ENCODE measurements around the gene CADPS. TPM values are rescaled to one million over a fixed set of nuclear protein-coding genes. Genes with fewer than 3 reads are reported as not detected.

CADPS gene
- total RNA-seq, 1 experiment from 2014 or later = not detected

DNA sequence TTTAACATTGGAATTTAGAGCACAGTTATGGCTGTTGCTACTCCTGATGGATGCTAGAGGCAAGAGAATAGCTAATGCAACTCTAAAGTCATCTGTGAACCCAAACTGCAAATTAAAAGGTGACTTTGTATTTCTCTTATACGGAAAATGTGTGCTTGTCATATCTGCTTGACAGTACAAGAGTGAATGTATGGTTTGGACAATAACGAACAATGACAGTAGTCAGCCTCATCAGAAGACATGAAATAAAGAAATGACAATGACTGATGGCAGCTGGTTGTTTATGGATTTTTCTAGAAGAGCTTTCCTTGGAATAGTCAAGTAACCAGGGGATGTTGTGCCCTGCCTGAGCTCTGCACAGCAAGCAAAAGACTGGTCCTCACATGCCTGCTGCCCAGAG lies 333.0 kb downstream of the CADPS start:
- Mint-ChIP-seq H3K27me3 (ENCODE audit: unreplicated experiment) (no peaks in the 10 kb centered on the region), H3K27ac (ENCODE audit: unreplicated experiment) (no peak overlapping the region), H3K36me3 (ENCODE audit: insufficient read depth, unreplicated experiment) (no peaks in the 10 kb centered on the region), H3K4me1 (ENCODE audit: low read depth, unreplicated experiment) (no peaks in the 10 kb centered on the region), H3K9me3 (ENCODE audit: low read depth, unreplicated experiment) (no peaks in the 10 kb centered on the region), H3K4me3 (ENCODE audit: low read depth, unreplicated experiment) (no peak overlapping the region)
- no peak for DNase-seq
- TF ChIP-seq, protein P1, sequence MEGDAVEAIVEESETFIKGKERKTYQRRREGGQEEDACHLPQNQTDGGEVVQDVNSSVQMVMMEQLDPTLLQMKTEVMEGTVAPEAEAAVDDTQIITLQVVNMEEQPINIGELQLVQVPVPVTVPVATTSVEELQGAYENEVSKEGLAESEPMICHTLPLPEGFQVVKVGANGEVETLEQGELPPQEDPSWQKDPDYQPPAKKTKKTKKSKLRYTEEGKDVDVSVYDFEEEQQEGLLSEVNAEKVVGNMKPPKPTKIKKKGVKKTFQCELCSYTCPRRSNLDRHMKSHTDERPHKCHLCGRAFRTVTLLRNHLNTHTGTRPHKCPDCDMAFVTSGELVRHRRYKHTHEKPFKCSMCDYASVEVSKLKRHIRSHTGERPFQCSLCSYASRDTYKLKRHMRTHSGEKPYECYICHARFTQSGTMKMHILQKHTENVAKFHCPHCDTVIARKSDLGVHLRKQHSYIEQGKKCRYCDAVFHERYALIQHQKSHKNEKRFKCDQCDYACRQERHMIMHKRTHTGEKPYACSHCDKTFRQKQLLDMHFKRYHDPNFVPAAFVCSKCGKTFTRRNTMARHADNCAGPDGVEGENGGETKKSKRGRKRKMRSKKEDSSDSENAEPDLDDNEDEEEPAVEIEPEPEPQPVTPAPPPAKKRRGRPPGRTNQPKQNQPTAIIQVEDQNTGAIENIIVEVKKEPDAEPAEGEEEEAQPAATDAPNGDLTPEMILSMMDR (IDR thresholded peaks at IDR 0.05; ENCODE audit: unreplicated experiment) = no peak
- CTCF ChIA-PET = no interaction called here
- intact Hi-C loops (cut with micrococcal nuclease; ENCODE audit: unreplicated experiment) = no loop called here
- no TSS peak for BruUV-seq (replicated peaks)

DNA sequence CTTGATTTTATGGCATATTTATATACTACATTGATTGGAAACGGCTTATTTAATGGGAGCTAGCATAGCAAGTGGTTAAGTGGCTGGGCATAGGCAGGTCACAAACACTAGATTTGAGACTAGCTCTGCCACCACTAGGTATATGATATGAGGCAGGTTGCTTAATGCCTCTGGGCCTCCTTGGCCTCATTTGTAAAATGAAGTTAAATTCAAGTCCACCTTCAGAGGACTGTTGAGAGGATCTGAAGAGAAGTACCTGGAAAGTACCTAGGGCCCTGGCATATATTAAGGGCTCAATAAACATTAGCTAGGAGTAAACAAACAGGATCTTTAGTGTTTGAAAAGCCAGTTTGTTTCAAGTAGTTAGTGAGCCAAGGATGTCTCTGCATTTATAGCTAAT lies 335.5 kb downstream of the CADPS start:
- no peak overlapping the region for H3K27ac Mint-ChIP-seq (ENCODE audit: unreplicated experiment)
- no peaks in the 10 kb centered on the region for H3K9me3 Mint-ChIP-seq (ENCODE audit: low read depth, unreplicated experiment)
- H3K4me3 Mint-ChIP-seq (ENCODE audit: low read depth, unreplicated experiment) = no peak overlapping the region
- H3K27me3 Mint-ChIP-seq (ENCODE audit: unreplicated experiment) = no peaks in the 10 kb centered on the region
- H3K4me1 Mint-ChIP-seq (ENCODE audit: low read depth, unreplicated experiment) = no peaks in the 10 kb centered on the region
- TF ChIP-seq, protein P1 (IDR thresholded peaks at IDR 0.05; ENCODE audit: unreplicated experiment) = no peak
- H3K36me3 Mint-ChIP-seq (ENCODE audit: insufficient read depth, unreplicated experiment) = no peaks in the 10 kb centered on the region
- intact Hi-C loops (cut with micrococcal nuclease; ENCODE audit: unreplicated experiment) = no loop called here
- DNase-seq = no peak
- CTCF ChIA-PET = no interaction called here
- BruUV-seq (replicated peaks) = no TSS peak

DNA sequence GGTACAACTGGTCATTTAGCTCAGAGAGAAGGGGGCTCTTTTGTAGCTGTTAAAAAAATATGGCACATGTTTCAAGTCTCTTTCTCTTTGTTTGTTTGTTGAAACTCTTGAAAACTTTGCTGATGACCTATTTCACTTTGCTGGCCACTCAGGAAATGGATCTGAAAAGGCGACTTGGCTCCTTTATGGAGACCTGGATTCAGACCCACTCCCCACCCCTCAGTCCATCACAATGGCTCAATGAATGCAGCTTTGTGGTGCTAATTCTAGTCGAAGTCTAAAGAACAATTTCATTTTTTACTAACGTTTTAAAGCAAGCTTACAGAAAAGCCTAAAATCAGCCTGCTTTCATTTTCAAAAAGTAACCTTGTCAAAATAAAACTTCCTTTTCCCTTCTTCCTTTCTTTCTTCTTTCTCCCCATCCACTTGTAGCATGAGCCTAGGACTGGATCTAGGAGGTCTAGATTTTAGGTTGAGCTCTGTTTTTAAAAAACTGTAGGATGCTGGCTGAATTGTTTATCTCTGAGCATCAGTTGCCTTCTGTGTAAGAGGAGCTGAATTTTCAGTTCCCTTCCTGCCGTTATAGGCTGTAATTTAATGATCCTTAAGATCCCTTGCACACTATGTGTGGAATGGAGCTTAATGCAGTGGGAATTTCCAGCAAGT lies 336.4 kb downstream of the CADPS start:
- H3K27me3 Mint-ChIP-seq (ENCODE audit: unreplicated experiment) = no peaks in the 10 kb centered on the region
- no peak overlapping the region for H3K27ac Mint-ChIP-seq (ENCODE audit: unreplicated experiment)
- H3K4me3 Mint-ChIP-seq (ENCODE audit: low read depth, unreplicated experiment) = no peak overlapping the region
- no peaks in the 10 kb centered on the region for H3K36me3 Mint-ChIP-seq (ENCODE audit: insufficient read depth, unreplicated experiment)
- BruUV-seq (replicated peaks) = no TSS peak
- intact Hi-C loops (cut with micrococcal nuclease; ENCODE audit: unreplicated experiment) = no loop called here
- no peaks in the 10 kb centered on the region for H3K9me3 Mint-ChIP-seq (ENCODE audit: low read depth, unreplicated experiment)
- no peak for DNase-seq
- TF ChIP-seq, protein P1 (IDR thresholded peaks at IDR 0.05; ENCODE audit: unreplicated experiment) = no peak
- CTCF ChIA-PET = no interaction called here
- H3K4me1 Mint-ChIP-seq (ENCODE audit: low read depth, unreplicated experiment) = no peaks in the 10 kb centered on the region

DNA sequence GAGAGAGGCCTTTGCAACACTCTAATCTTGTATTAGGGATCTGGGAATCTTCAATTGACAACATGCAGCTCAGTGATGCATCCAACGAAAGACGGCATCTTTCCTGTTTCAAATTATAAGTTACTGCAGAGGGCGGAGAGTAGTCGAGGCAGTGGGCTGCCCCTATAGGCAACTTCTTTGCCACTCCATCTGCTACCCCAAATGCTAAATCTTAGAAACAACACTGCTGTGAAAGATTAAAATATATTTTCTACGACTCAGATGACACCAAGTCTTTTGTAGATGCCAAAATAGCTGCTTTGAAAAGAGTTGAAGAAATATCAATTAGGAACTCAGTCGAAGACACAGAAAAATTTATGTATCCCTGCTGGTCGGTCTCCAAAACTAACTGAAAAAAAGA lies 340.9 kb downstream of the CADPS start:
- CTCF ChIA-PET = no interaction called here
- peaks cover 8% of the 10 kb centered on the region for H3K27me3 Mint-ChIP-seq (ENCODE audit: unreplicated experiment)

More for the DNA sequence above, 340.9 kb downstream of the CADPS start:
- intact Hi-C loops (cut with micrococcal nuclease; ENCODE audit: unreplicated experiment) = no loop called here
- Mint-ChIP-seq H3K36me3 (ENCODE audit: insufficient read depth, unreplicated experiment) (no peaks in the 10 kb centered on the region), H3K4me1 (ENCODE audit: low read depth, unreplicated experiment) (no peaks in the 10 kb centered on the region), H3K4me3 (ENCODE audit: low read depth, unreplicated experiment) (no peak overlapping the region), H3K27ac (ENCODE audit: unreplicated experiment) (no peak overlapping the region), H3K9me3 (ENCODE audit: low read depth, unreplicated experiment) (no peaks in the 10 kb centered on the region)
- BruUV-seq (replicated peaks) = no TSS peak
- no peak for DNase-seq
- TF ChIP-seq, protein P1 (IDR thresholded peaks at IDR 0.05; ENCODE audit: unreplicated experiment) = no peak
